GM21737 (cell line): ENCODE measurements around the gene PPL.

Experiments
- ATAC-seq: cut with Tn5 transposase; IDR thresholded peaks from one replicate; pipeline ENCODE4 v1.9.1; 2021; ENCODE audit warnings: mild to moderate bottlenecking, moderate library complexity; ENCODE audit not compliant: unreplicated experiment

PPL gene

GRCh38 chr16:4839942-4840341 lies 97.0 kb downstream of the PPL start:
- no peak for ATAC-seq

GRCh38 chr16:4837733-4838501 lies 99.0 kb downstream of the PPL start:
- ATAC-seq, result no peak

- ATAC-seq, result no peak
These were observed 100.2 kb downstream of the PPL start for GRCh38 chr16:4836727-4837126.

GRCh38 chr16:4833584-4833983 lies 103.4 kb downstream of the PPL start:
- ATAC-seq, result no peak

GRCh38 chr16:4832698-4833343 lies 104.1 kb downstream of the PPL start:
- no peak for ATAC-seq
